Prostate gland (tissue), 2 donors: ENCODE results near the gene ROBO1. TPM values are rescaled to one million over a fixed set of nuclear protein-coding genes. Genes with fewer than 3 reads are reported as not detected.

Experiments
- DNase-seq: peaks from one replicate; pipeline ENCODE4 v3.0.0-alpha.2; 2019; ENCODE audit warnings: low spot score
- H3K27ac ChIP-seq, 2 donors: fragments of 200-600 bp; sonication (generic); 2 replicates each; pipeline ENCODE4 v1.5.1; 2017 to 2019
- H3K27me3 ChIP-seq: fragments of 200-600 bp; sonication (generic); replicated peaks from 2 replicates; pipeline ENCODE4 v1.5.1; 2019; ENCODE audit not compliant: insufficient read depth
- H3K36me3 ChIP-seq, 2 donors: fragments of 200-600 bp; sonication (generic); 1 replicate in 1 of 2; 2 replicates in 1 of 2; pipeline versions ENCODE4 v1.5.1 to v1.8.1; 2017 to 2019
- H3K4me1 ChIP-seq: fragments of 200-600 bp; sonication (generic); replicated peaks from 2 replicates; pipeline ENCODE4 v1.5.1; 2019
- H3K4me3 ChIP-seq, 2 donors: fragments of 200-600 bp; sonication (generic); 2 replicates each; pipeline ENCODE4 v1.5.1; 2017 to 2019
- H3K9me3 ChIP-seq: fragments of 200-600 bp; sonication (generic); 2 replicates; pipeline ENCODE4 v1.5.1; 2017
- CTCF ChIP-seq, 4 experiments: fragments of 200-600 bp in 2 of 4; fragments of 450-650 bp in 2 of 4; sonication (generic) in 2 of 4; IDR thresholded peaks; 1 replicate in 3 of 4; 2 replicates in 1 of 4; pipeline ENCODE4 v1.5.1; 2016 to 2019; ENCODE audit warnings: antibody characterized with exemption in 4 of 4, mild to moderate bottlenecking in 2 of 4, moderate library complexity in 2 of 4
- POLR2A ChIP-seq: fragments of 450-650 bp; IDR thresholded peaks from one replicate; pipeline ENCODE4 v1.6.1; 2016; ENCODE audit warnings: antibody characterized with exemption, mild to moderate bottlenecking
- POLR2AphosphoS5 ChIP-seq: sonication (generic); formaldehyde crosslinking; IDR thresholded peaks from one replicate; pipeline ENCODE4 v1.6.1; 2017; ENCODE audit warnings: antibody characterized with exemption
- WGBS: methylation state at CpG from one replicate; pipeline ENCODE4 v1.1.5; 2018; 5-methylcytosine and 5-hydroxymethylcytosine counted together
- intact Hi-C: fragments of 100-400 bp; cut with DNase I; formaldehyde crosslinking; loops from one replicate; pipeline ENCODE4 v1.14.2; 2022
- total RNA-seq, 2 donors: library from RNA; depleted of rRNA; stranded (reverse); fragments of >200 nt; gene quantifications; one replicate each; pipeline ENCODE4 v1.1.0, GENCODE V29; 2016

Gene ROBO1
- total RNA-seq, 2 donors from 2014 or later, result 37.6 to 50.8 TPM

DNA sequence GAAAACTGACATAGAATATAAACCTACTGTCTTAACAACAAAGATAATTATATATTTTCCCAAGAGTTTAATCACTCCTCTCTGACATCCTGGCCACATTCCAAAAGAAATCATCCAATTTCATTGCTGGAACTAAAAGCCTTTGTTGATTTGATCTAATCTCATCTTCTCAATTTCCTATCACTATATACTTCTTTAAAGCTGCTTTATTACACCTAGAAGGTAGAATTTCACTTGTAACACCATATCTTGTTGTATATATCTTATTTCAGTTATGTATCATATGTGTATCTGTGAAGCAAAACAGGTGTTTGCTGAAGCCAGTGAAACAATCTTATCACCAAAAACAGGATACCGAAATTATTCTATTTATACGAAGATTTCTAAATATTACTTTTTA lies 740.2 kb downstream of the ROBO1 start:
- Histone ChIP-seq H3K9me3 (no peaks in the 10 kb centered on the region), H3K4me1 (no peaks in the 10 kb centered on the region), H3K27me3 (no peaks in the 10 kb centered on the region), H3K4me3 (no peak overlapping the region), H3K27ac (no peak overlapping the region), H3K36me3 (no peaks in the 10 kb centered on the region)
- intact Hi-C loops, result no loop called here
- no peak for TF ChIP-seq CTCF (IDR thresholded peaks at IDR 0.05)
- no peak for TF ChIP-seq POLR2A
- TF ChIP-seq POLR2AphosphoS5, result no peak
- no peak for DNase-seq
- 78% methylated on average over 2 of the region's 2 CpGs for WGBS

GRCh38 chr3:79019924-79020173 lies 747.9 kb downstream of the ROBO1 start:
- Histone ChIP-seq H3K27ac (no peak overlapping the region), H3K9me3 (no peaks in the 10 kb centered on the region), H3K4me1 (no peaks in the 10 kb centered on the region), H3K36me3 (no peaks in the 10 kb centered on the region), H3K27me3 (no peaks in the 10 kb centered on the region), H3K4me3 (peak overlapping the region in 1 of 2 donors; percentile 62)
- DNase-seq, result no peak
- TF ChIP-seq POLR2AphosphoS5 (no peak), CTCF (IDR thresholded peaks at IDR 0.05) (no peak), POLR2A (no peak)
- intact Hi-C loops, result no loop called here

- DNase-seq, result peak; percentile 84
- H3K4me1 ChIP-seq, result no peaks in the 10 kb centered on the region
- whole genome bisulfite sequencing, result 2% methylated on average over 37 of the region's 40 CpGs
- no peaks in the 10 kb centered on the region for H3K36me3 ChIP-seq
- TF ChIP-seq CTCF (IDR thresholded peaks at IDR 0.05) (no peak), POLR2AphosphoS5 (peak; percentile 69), POLR2A (peak; percentile 65)
- intact Hi-C loops, result no loop called here
- H3K27me3 ChIP-seq, result no peaks in the 10 kb centered on the region
- no peaks in the 10 kb centered on the region for H3K9me3 ChIP-seq
- H3K4me3 ChIP-seq, result peak overlapping the region; percentile 62 to 72
- H3K27ac ChIP-seq, result peak overlapping the region; percentile 80 to 86
Observed at GRCh38 chr3:79019137-79019923, 748.5 kb downstream of the ROBO1 start.

DNA sequence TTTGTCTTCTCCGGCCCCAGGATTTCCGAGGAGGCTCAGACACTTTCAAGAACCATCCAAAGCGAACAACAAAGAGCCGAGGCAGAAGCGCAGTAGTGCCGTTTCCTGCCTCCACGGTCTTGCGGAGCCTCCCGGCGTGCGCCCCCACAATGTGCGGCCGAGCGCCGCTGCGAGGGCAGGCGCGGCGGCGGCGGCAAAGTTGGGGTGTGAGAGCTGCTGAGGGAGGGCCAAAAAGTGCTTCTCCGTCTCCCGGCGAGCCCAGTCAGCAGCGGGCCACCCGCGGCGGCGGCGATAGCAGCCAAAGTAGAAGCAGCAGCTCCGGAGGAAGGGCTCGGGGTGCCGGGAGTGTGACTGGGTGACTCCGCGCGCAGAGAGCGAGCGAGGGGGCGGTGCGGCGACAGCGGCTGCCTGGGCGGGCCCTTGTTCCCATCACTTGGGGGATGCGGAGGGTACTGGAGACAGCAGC lies 749.1 kb downstream of the ROBO1 start:
- H3K4me3 ChIP-seq, result peak overlapping the region; percentile 62 to 72
- intact Hi-C loops, result no loop called here
- TF ChIP-seq CTCF (IDR thresholded peaks at IDR 0.05) (no peak), POLR2A (no peak), POLR2AphosphoS5 (no peak)
- no peaks in the 10 kb centered on the region for H3K36me3 ChIP-seq
- peak; percentile 39 for DNase-seq
- H3K9me3 ChIP-seq, result no peaks in the 10 kb centered on the region
- no peaks in the 10 kb centered on the region for H3K4me1 ChIP-seq
- no peaks in the 10 kb centered on the region for H3K27me3 ChIP-seq
- peak overlapping the region; percentile 80 to 86 for H3K27ac ChIP-seq
- under 1% methylated on average over 39 of the region's 44 CpGs for WGBS

GRCh38 chr3:79018265-79018664 lies 749.5 kb downstream of the ROBO1 start:
- Histone ChIP-seq H3K36me3 (no peaks in the 10 kb centered on the region), H3K4me3 (peak overlapping the region; percentile 62 to 72), H3K9me3 (no peaks in the 10 kb centered on the region), H3K27me3 (no peaks in the 10 kb centered on the region), H3K27ac (peak overlapping the region; percentile 80 to 86), H3K4me1 (no peaks in the 10 kb centered on the region)
- TF ChIP-seq CTCF (IDR thresholded peaks at IDR 0.05) (no peak), POLR2A (no peak)
- DNase-seq, result peak; percentile 11
- intact Hi-C loops, result no loop called here
- 1% methylated on average over 15 of the region's 15 CpGs for WGBS
